D721Med (cell line): Measurements from ENCODE around the gene CENPP.
A peak's percentile ranks its signal among the peaks of the same experiment; 100 is the strongest.

ENCODE experiments used
- DNase-seq: peaks from one replicate; pipeline ENCODE4 v3.0.0; 2011; ENCODE audit warnings: low spot score; ENCODE audit not compliant: insufficient read length
- FAIRE-seq: peaks from 2 replicates; lab custom pipeline; 2011; peaks lifted over from hg19 to GRCh38; lab: Jason Lieb, UNC
- CTCF ChIP-seq: IDR thresholded peaks from 2 replicates; pipeline ENCODE4 v1.5.1; 2012; ENCODE audit warnings: mild to moderate bottlenecking, control low read depth; ENCODE audit not compliant: insufficient read depth; ENCODE audit errors: missing control alignments

CENPP gene

GRCh38 chr9:92313624-92314012 is 12.1 kb upstream of the CENPP start:
- no peak for FAIRE-seq
- no peak for TF ChIP-seq CTCF
- DNase-seq: no peak

- TF ChIP-seq CTCF: no peak
- DNase-seq (no peak), FAIRE-seq (no peak)
Measured at GRCh38 chr9:92315456-92315855, 10.3 kb upstream of the CENPP start.

- FAIRE-seq (no peak), DNase-seq (no peak)
- no peak for TF ChIP-seq CTCF
Measured at GRCh38 chr9:92324431-92324830, 1.3 kb upstream of the CENPP start.

DNA sequence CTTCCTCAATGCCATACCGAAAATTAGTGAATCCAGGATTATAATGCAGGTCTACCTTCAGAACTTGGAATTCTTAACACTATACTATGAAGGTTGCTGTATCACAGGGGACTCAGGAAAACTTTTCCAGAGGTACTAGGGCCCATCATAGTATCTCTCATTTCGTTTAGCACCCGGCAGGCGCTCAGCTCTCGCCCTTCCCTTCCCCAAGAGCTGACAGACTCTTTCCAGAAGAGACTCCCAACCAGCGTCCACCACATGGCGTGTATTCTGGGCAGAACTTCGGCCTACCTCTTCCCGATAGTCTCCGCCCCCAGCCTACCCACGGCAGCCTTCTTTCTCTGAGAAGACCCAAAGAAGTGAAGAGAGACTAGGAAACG is 874 bp upstream of the CENPP start:
- no peak for DNase-seq

GRCh38 chr9:92325991-92326500 is 293 bp downstream of the CENPP start:
- no peak for FAIRE-seq
- no peak for TF ChIP-seq CTCF
- DNase-seq: peak; percentile 21

More for the DNA sequence above, 874 bp upstream of the CENPP start:
- FAIRE-seq: no peak
- TF ChIP-seq CTCF: no peak

DNA sequence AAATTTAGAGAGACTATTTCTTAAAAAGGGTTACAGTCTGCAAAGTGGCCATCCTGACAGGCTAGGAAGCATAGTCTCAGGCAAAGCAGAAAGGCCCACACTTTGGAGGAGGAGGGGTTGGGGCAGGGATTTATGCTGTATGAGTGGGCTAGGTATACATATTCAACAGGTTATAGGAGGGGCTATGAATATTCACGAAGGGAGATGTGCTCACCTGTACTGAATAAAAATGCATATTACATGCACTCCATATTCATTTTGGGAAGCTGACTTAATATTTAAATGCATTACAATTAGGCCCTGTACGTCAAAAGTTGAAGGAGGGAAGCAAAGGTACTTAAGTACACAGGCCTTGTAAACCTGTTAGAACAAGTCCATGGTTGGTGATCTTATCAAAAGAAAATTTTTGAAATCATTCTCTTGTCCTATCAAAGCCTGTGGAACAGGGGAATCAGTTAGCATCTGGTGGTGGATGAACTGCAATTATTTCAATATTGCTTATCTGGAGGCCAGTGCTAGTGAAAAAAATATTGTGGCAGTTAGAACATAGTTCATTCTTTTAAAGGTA is 1.6 kb downstream of the CENPP start:
- FAIRE-seq (no peak), DNase-seq (no peak)
- no peak for TF ChIP-seq CTCF

DNA sequence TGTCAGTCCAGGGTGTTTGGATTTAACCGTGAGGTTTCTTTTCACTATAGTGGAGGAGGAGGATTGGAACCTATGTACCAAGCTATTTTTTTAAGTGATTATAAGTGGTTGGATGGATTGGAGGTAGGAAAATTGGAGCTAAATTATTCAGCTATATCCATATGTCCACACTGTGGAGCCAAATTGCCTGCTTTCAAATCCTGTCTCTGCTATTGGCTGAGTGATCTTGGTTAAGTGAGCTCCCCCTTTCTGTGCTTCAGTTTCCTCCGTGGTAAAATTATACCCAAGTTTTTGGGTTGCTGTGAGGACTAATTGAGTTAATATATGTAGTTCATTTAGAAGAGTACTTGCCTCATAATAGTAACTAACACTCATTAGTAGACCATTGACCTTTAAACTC is 2.5 kb downstream of the CENPP start:
- TF ChIP-seq CTCF: peak; percentile 42
- DNase-seq: no peak
- FAIRE-seq: no peak
